Osteoblast (primary cell): ENCODE results near the gene CHRND. TPM values are rescaled to one million over a fixed set of nuclear protein-coding genes. Genes with fewer than 3 reads are reported as not detected.

Source experiments
- DNase-seq: peaks from one replicate; pipeline ENCODE4 v3.0.0; 2011; ENCODE audit warnings: low spot score, mixed read lengths; ENCODE audit not compliant: insufficient read length; ENCODE audit errors: missing footprints
- H2AFZ ChIP-seq: 2 replicates; pipeline ENCODE4 v1.6.0; 2011; ENCODE audit warnings: mild to moderate bottlenecking, low read length
- H3K27ac ChIP-seq: 2 replicates; pipeline ENCODE4 v1.5.1; 2011; ENCODE audit warnings: mild to moderate bottlenecking, low read depth, low read length, moderate library complexity
- H3K27me3 ChIP-seq: 2 replicates; pipeline ENCODE4 v1.6.0; 2012; ENCODE audit warnings: mild to moderate bottlenecking, control low read depth, inconsistent platforms, low read length, moderate library complexity; ENCODE audit not compliant: insufficient read depth
- H3K36me3 ChIP-seq: 2 replicates; pipeline ENCODE4 v1.5.1; 2011; ENCODE audit warnings: mild to moderate bottlenecking, low read length, control low read depth, moderate library complexity; ENCODE audit not compliant: insufficient read depth
- H3K4me1 ChIP-seq: 2 replicates; pipeline ENCODE4 v1.5.1; 2011; ENCODE audit warnings: mild to moderate bottlenecking, low read length, control low read depth, moderate library complexity; ENCODE audit not compliant: insufficient read depth
- H3K4me2 ChIP-seq: 2 replicates; pipeline ENCODE4 v1.6.0; 2011; ENCODE audit warnings: mild to moderate bottlenecking, low read length; ENCODE audit not compliant: insufficient read depth
- H3K4me3 ChIP-seq: fragments of 200-600 bp; sonication (generic); 3 replicates; pipeline ENCODE4 v1.5.1; 2012; ENCODE audit warnings: mild to moderate bottlenecking, low read length, inconsistent platforms; ENCODE audit not compliant: insufficient read depth
- H3K79me2 ChIP-seq: 2 replicates; pipeline ENCODE4 v1.6.0; 2012; ENCODE audit warnings: mild to moderate bottlenecking, low read length, control low read depth, inconsistent platforms; ENCODE audit not compliant: insufficient read depth
- H3K9me3 ChIP-seq: 2 replicates; pipeline ENCODE4 v1.5.1; 2011; ENCODE audit warnings: low read depth, low read length, control low read depth
- H4K20me1 ChIP-seq: 2 replicates; pipeline ENCODE4 v1.6.0; 2012; ENCODE audit warnings: mild to moderate bottlenecking, low read length, control low read depth; ENCODE audit not compliant: insufficient read depth
- CTCF ChIP-seq: IDR thresholded peaks from 2 replicates; pipeline ENCODE4 v1.5.1; 2011; ENCODE audit warnings: mild to moderate bottlenecking, low read depth, low read length, moderate library complexity; ENCODE audit errors: extremely low read depth
- total RNA-seq: library from RNA; depleted of rRNA; stranded (reverse); fragments of >200 nt; gene quantifications from 2 replicates; pipeline ENCODE4 v1.2.3, GENCODE V29; 2012

CHRND gene
- total RNA-seq, 1 donor: not detected

DNA sequence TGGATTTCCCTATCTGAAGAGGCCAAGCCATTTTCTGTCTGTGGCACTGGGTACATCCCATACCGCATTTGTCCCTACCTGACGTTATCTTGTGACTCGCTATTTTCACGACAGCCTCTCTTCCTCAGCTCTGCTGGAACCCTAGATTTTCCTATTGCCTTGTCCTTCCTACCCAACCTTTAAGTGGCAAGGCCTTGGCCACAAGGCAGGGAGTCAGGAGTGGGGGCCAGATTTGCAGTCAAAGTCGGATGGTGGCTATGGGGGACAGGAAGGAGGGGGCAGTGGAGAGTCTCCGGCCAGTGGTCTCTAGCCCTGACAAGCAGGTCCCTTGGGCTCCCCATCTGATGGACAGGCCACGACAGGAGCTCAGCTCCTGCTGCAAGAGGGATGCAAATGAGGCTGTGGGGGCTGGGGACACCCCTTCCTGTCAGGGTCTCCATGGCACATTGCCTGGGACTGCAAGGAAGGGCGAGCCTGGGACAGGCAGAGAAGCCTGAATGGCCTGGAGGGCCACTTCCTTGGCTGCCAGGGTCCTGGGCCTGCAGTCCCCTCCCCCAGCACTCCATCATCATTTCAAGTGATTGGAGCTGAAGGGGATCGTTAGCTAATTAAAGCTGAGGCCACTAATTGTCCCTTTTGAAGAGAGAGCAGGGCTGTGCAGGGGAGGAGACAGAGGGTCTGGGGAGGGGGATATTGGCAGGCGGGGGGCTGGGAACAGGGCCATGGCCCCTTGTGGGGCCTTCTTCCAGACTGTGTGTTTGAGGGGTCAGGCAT is 32.1 kb upstream of the CHRND start:
- DNase-seq: peak; percentile 77
- Histone ChIP-seq H4K20me1 (no peaks in the 10 kb centered on the region), H2AFZ (no peak overlapping the region), H3K27ac (no peak overlapping the region), H3K4me1 (no peaks in the 10 kb centered on the region), H3K4me2 (no peak overlapping the region), H3K9me3 (no peaks in the 10 kb centered on the region), H3K4me3 (no peak overlapping the region), H3K79me2 (no peaks in the 10 kb centered on the region), H3K27me3 (peaks cover 3% of the 10 kb centered on the region), H3K36me3 (no peaks in the 10 kb centered on the region)
- no peak for TF ChIP-seq CTCF

DNA sequence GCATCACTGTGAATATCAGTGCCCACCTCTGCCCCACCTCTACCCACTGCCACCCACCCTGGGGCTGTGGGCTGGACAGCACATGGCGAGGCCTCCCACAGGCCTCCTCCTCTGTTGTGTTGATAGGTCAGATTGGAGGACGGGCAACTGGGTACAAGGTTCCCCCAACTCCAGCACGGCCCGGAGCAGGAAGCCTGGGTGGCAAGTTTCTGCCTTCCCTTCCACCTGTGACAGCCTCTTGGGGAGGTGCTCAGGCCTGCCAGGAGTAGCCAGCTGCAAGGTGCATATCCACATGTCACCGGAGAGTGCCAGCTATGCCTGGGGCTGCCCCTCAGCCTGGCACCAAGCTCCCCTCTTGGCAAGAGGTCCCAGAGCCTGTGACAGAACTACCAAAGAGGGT is 31.4 kb upstream of the CHRND start:
- no peaks in the 10 kb centered on the region for H3K4me1 ChIP-seq
- no peak overlapping the region for H3K27ac ChIP-seq
- no peaks in the 10 kb centered on the region for H3K27me3 ChIP-seq
- TF ChIP-seq CTCF: no peak
- no peak overlapping the region for H3K4me3 ChIP-seq
- H3K79me2 ChIP-seq: no peaks in the 10 kb centered on the region
- no peak overlapping the region for H3K4me2 ChIP-seq
- no peaks in the 10 kb centered on the region for H3K9me3 ChIP-seq
- DNase-seq: no peak
- no peaks in the 10 kb centered on the region for H4K20me1 ChIP-seq
- no peak overlapping the region for H2AFZ ChIP-seq
- no peaks in the 10 kb centered on the region for H3K36me3 ChIP-seq

- Histone ChIP-seq H3K4me2 (no peak overlapping the region), H2AFZ (no peak overlapping the region), H4K20me1 (no peaks in the 10 kb centered on the region), H3K4me3 (no peak overlapping the region), H3K27me3 (no peaks in the 10 kb centered on the region), H3K36me3 (no peaks in the 10 kb centered on the region), H3K4me1 (no peaks in the 10 kb centered on the region), H3K27ac (no peak overlapping the region), H3K79me2 (no peaks in the 10 kb centered on the region), H3K9me3 (no peaks in the 10 kb centered on the region)
- no peak for DNase-seq
- TF ChIP-seq CTCF: no peak
These were observed 30.7 kb upstream of the CHRND start for GRCh38 chr2:232495292-232495691.

DNA sequence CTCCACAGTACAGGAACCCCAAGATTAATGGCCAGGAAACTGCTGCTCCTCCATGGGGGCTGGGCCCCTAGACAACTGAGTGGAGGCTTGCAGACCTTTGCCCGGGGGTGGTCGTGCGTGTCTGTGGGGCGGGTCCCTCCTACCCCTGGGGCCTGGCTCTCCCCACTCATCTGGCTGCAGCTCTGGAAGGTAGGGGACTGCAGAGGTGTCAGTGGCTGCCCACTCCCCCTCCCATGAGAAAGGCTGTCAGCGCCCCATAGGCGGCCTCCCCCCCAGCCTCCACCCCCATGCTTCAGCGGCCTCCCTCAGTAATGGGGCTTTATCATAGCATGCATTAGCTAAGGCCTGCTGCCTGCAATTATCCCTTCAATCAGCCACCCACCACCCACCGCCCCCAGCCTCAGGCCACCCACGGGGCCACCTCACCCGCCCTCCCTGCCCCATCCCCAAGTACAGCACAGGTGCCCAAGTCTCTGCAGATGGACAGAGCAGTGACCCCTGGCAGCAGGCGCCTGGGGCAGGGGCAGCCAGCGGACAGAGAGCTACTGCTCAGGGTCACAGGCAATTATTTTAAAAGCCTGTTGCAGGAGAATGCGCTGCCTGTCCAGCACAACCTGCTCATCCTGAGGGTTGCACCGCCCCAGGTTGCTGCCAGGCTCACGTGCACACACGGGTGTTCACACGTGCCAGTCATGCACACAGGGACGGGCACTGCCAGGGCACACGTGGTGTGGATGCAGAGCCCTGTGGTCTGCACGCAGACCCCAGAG is 29.3 kb upstream of the CHRND start:
- H2AFZ ChIP-seq: no peak overlapping the region
- DNase-seq: no peak
- H3K9me3 ChIP-seq: no peaks in the 10 kb centered on the region
- H3K4me3 ChIP-seq: no peak overlapping the region
- H3K27ac ChIP-seq: no peak overlapping the region
- H4K20me1 ChIP-seq: no peaks in the 10 kb centered on the region
- no peaks in the 10 kb centered on the region for H3K79me2 ChIP-seq
- H3K4me1 ChIP-seq: no peaks in the 10 kb centered on the region
- H3K4me2 ChIP-seq: no peak overlapping the region
- H3K27me3 ChIP-seq: no peaks in the 10 kb centered on the region
- TF ChIP-seq CTCF: no peak
- H3K36me3 ChIP-seq: no peaks in the 10 kb centered on the region
